AG09309 (cell line): ENCODE results near the gene TNNI3K.

Experiments
- DNase-seq: peaks from one replicate; pipeline ENCODE4 v3.0.0-alpha.2; 2010; ENCODE audit warnings: low read depth
- H3K4me3 ChIP-seq: 2 replicates; pipeline ENCODE4 v1.5.1; 2011; ENCODE audit warnings: mild to moderate bottlenecking, low read depth, low read length, moderate library complexity; ENCODE audit not compliant: control insufficient read depth
- CTCF ChIP-seq: IDR thresholded peaks from 2 replicates; pipeline ENCODE4 v1.5.1; 2011; ENCODE audit warnings: mild to moderate bottlenecking, low read depth, low read length, inconsistent platforms; ENCODE audit not compliant: insufficient read depth, control insufficient read depth; ENCODE audit errors: missing control alignments

TNNI3K gene

GRCh38 chr1:74396933-74397332, 161.7 kb downstream of the TNNI3K start:
- no peak for DNase-seq
- H3K4me3 ChIP-seq = no peak overlapping the region
- no peak for TF ChIP-seq CTCF

- DNase-seq = no peak
- H3K4me3 ChIP-seq = no peak overlapping the region
Measured at GRCh38 chr1:74399249-74399648, 164.1 kb downstream of the TNNI3K start.

GRCh38 chr1:74402873-74403272, 167.7 kb downstream of the TNNI3K start:
- no peak for TF ChIP-seq CTCF
- DNase-seq = no peak

More at GRCh38 chr1:74399249-74399648, 164.1 kb downstream of the TNNI3K start:
- no peak for TF ChIP-seq CTCF

GRCh38 chr1:74403606-74404005, 168.4 kb downstream of the TNNI3K start:
- DNase-seq = no peak
- TF ChIP-seq CTCF = no peak
- H3K4me3 ChIP-seq = no peak overlapping the region

More at GRCh38 chr1:74402873-74403272, 167.7 kb downstream of the TNNI3K start:
- H3K4me3 ChIP-seq = no peak overlapping the region

GRCh38 chr1:74406759-74407158, 171.6 kb downstream of the TNNI3K start:
- no peak for TF ChIP-seq CTCF
- DNase-seq = no peak
- H3K4me3 ChIP-seq = no peak overlapping the region

GRCh38 chr1:74407902-74408301, 172.7 kb downstream of the TNNI3K start:
- no peak for TF ChIP-seq CTCF
- no peak for DNase-seq
- no peak overlapping the region for H3K4me3 ChIP-seq

- DNase-seq = no peak
Measured at GRCh38 chr1:74412244-74412643, 177.1 kb downstream of the TNNI3K start.

More at GRCh38 chr1:74412244-74412643, 177.1 kb downstream of the TNNI3K start:
- TF ChIP-seq CTCF = no peak
- no peak overlapping the region for H3K4me3 ChIP-seq
